ENCODE results near the gene PROCR. TPM values are rescaled to one million over a fixed set of nuclear protein-coding genes. Genes with fewer than 3 reads are reported as not detected.
"Not testable (repeated sequence)": the region's sequence is repeated elsewhere in the genome, so short reads cannot be mapped to it uniquely, and the experiment has no call there.

Gene PROCR
- total RNA-seq, 1 donor from 2014 or later: 50.6 TPM

GRCh38 chr20:35156978-35157377 is 14.9 kb upstream of the PROCR start:
- no peaks in the 10 kb centered on the region for H3K9me3 ChIP-seq (ENCODE audit: control insufficient read depth in 3 of 3, low read length in 3 of 3)

DNA sequence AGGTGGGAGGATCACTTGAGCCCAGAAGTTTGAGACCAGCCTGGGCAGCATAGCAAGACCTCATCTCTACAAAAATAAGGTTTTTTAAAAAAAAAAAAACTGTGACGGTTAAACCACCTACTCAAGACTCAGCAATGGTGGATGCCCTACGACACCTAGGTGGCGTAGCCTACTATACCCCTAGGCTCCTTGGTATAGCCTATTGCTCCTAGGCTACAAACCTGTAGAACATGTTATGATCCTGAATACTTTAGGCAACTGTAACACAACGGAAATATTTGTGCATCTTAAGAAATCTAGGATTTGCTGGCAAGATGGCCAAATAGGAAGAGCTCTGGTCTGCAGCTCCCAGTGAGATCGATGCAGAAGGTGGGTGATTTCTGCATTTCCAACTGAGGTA is 11.5 kb upstream of the PROCR start:
- H3K9ac ChIP-seq (ENCODE audit: low read depth in 1 of 3, low read length in 3 of 3); H3K4me1 ChIP-seq (ENCODE audit: control insufficient read depth in 3 of 3, insufficient read depth in 3 of 3, low read length in 3 of 3); H3K27me3 ChIP-seq (ENCODE audit: control insufficient read depth in 3 of 3, insufficient read depth in 3 of 3, low read length in 3 of 3); H3K36me3 ChIP-seq (ENCODE audit: control insufficient read depth in 3 of 3, insufficient read depth in 3 of 3, low read length in 3 of 3); H3K9me3 ChIP-seq (ENCODE audit: control insufficient read depth in 3 of 3, low read length in 3 of 3); H3K27ac ChIP-seq (ENCODE audit: low read depth, low read length); H3K4me3 ChIP-seq (ENCODE audit: low read length in 3 of 3): not testable (repeated sequence)

More at GRCh38 chr20:35156978-35157377, 14.9 kb upstream of the PROCR start:
- H3K27ac ChIP-seq (ENCODE audit: low read depth, low read length): no peak overlapping the region
- no peak overlapping the region for H3K4me3 ChIP-seq (ENCODE audit: low read length in 3 of 3)
- H3K27me3 ChIP-seq (ENCODE audit: control insufficient read depth in 3 of 3, insufficient read depth in 3 of 3, low read length in 3 of 3): no peaks in the 10 kb centered on the region
- H3K36me3 ChIP-seq (ENCODE audit: control insufficient read depth in 3 of 3, insufficient read depth in 3 of 3, low read length in 3 of 3): no peaks in the 10 kb centered on the region
- no peaks in the 10 kb centered on the region for H3K4me1 ChIP-seq (ENCODE audit: control insufficient read depth in 3 of 3, insufficient read depth in 3 of 3, low read length in 3 of 3)
- H3K9ac ChIP-seq (ENCODE audit: low read depth in 1 of 3, low read length in 3 of 3): no peak overlapping the region

DNA sequence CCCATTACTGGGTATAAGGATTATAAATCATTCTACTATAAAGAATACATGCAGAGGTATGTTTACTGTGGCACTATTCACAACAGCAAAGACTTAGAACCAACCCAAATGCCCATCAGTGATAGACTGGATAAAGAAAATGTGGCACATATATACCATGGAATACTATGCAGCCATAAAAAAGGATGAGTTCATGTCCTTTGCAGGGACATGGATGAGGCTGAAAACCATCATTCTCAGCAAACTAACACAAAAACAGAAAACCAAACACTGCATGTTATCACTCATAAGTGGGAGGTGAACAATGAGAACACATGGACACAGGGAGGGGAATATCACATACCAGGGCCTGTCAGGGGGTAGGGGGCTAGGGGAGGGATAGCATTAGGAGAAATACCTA is 7.3 kb upstream of the PROCR start:
- H3K36me3 ChIP-seq (ENCODE audit: control insufficient read depth in 3 of 3, insufficient read depth in 3 of 3, low read length in 3 of 3); H3K27me3 ChIP-seq (ENCODE audit: control insufficient read depth in 3 of 3, insufficient read depth in 3 of 3, low read length in 3 of 3); H3K9ac ChIP-seq (ENCODE audit: low read depth in 1 of 3, low read length in 3 of 3); H3K9me3 ChIP-seq (ENCODE audit: control insufficient read depth in 3 of 3, low read length in 3 of 3); H3K27ac ChIP-seq (ENCODE audit: low read depth, low read length); H3K4me3 ChIP-seq (ENCODE audit: low read length in 3 of 3); H3K4me1 ChIP-seq (ENCODE audit: control insufficient read depth in 3 of 3, insufficient read depth in 3 of 3, low read length in 3 of 3): not testable (repeated sequence)

GRCh38 chr20:35165221-35166185 is 6.4 kb upstream of the PROCR start:
- Histone ChIP-seq H3K27me3 (ENCODE audit: control insufficient read depth in 3 of 3, insufficient read depth in 3 of 3, low read length in 3 of 3) (no peaks in the 10 kb centered on the region), H3K36me3 (ENCODE audit: control insufficient read depth in 3 of 3, insufficient read depth in 3 of 3, low read length in 3 of 3) (no peaks in the 10 kb centered on the region), H3K4me1 (ENCODE audit: control insufficient read depth in 3 of 3, insufficient read depth in 3 of 3, low read length in 3 of 3) (peaks cover 0 to 4% (median 0%) of the 10 kb centered on the region in 3 donors), H3K9ac (ENCODE audit: low read depth in 1 of 3, low read length in 3 of 3) (peak overlapping the region in 1 of 3 donors; percentile 16), H3K27ac (ENCODE audit: low read depth, low read length) (no peak overlapping the region), H3K9me3 (ENCODE audit: control insufficient read depth in 3 of 3, low read length in 3 of 3) (no peaks in the 10 kb centered on the region), H3K4me3 (ENCODE audit: low read length in 3 of 3) (no peak overlapping the region)

DNA sequence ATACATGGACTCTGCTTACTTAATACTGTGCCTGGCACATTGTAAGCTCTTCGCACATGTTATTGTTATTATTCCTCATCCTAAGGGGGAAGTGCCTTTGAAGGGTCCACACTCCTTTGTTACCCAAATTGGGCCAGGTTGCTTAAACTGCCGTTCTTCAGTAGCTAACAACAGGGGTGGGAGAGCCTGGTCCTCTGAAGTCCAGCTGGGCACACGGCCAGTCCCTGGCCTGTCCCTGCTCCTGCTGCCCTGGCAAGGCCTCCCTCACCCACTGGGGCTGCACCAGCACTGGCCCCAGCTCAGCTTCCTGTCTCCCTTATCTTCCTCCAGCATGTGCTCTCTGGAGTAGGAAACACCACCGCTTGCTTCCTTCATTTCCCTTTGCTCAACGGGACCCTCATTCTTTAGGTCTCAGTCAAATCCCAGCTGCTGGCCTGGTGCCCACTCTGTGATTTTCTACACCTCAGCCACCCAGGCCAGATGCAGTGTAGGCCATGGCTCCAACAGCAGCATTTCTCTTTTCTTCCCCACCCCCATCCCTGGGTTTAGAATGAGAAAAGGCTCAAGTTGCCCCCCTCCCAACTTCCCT is 5.5 kb upstream of the PROCR start:
- Histone ChIP-seq H3K4me1 (ENCODE audit: control insufficient read depth in 3 of 3, insufficient read depth in 3 of 3, low read length in 3 of 3) (peaks cover 0 to 4% (median 0%) of the 10 kb centered on the region in 3 donors), H3K27ac (ENCODE audit: low read depth, low read length) (no peak overlapping the region), H3K4me3 (ENCODE audit: low read length in 3 of 3) (no peak overlapping the region), H3K9ac (ENCODE audit: low read depth in 1 of 3, low read length in 3 of 3) (peak overlapping the region in 1 of 3 donors; percentile 16), H3K9me3 (ENCODE audit: control insufficient read depth in 3 of 3, low read length in 3 of 3) (no peaks in the 10 kb centered on the region), H3K36me3 (ENCODE audit: control insufficient read depth in 3 of 3, insufficient read depth in 3 of 3, low read length in 3 of 3) (no peaks in the 10 kb centered on the region), H3K27me3 (ENCODE audit: control insufficient read depth in 3 of 3, insufficient read depth in 3 of 3, low read length in 3 of 3) (no peaks in the 10 kb centered on the region)

- no peak overlapping the region for H3K27ac ChIP-seq (ENCODE audit: low read depth, low read length)
- peaks cover 9 to 11% (median 9%) of the 10 kb centered on the region in 3 donors for H3K4me1 ChIP-seq (ENCODE audit: control insufficient read depth in 3 of 3, insufficient read depth in 3 of 3, low read length in 3 of 3)
- H3K9ac ChIP-seq (ENCODE audit: low read depth in 1 of 3, low read length in 3 of 3): no peak overlapping the region
- H3K9me3 ChIP-seq (ENCODE audit: control insufficient read depth in 3 of 3, low read length in 3 of 3): no peaks in the 10 kb centered on the region
- H3K4me3 ChIP-seq (ENCODE audit: low read length in 3 of 3): no peak overlapping the region
- H3K36me3 ChIP-seq (ENCODE audit: control insufficient read depth in 3 of 3, insufficient read depth in 3 of 3, low read length in 3 of 3): no peaks in the 10 kb centered on the region
- H3K27me3 ChIP-seq (ENCODE audit: control insufficient read depth in 3 of 3, insufficient read depth in 3 of 3, low read length in 3 of 3): no peaks in the 10 kb centered on the region
These were observed 4.1 kb upstream of the PROCR start for GRCh38 chr20:35167787-35168186.

- peaks cover 9 to 13% (median 12%) of the 10 kb centered on the region in 3 donors for H3K4me1 ChIP-seq (ENCODE audit: control insufficient read depth in 3 of 3, insufficient read depth in 3 of 3, low read length in 3 of 3)
- not testable (repeated sequence) for H3K36me3 ChIP-seq (ENCODE audit: control insufficient read depth in 3 of 3, insufficient read depth in 3 of 3, low read length in 3 of 3); H3K27me3 ChIP-seq (ENCODE audit: control insufficient read depth in 3 of 3, insufficient read depth in 3 of 3, low read length in 3 of 3); H3K9ac ChIP-seq (ENCODE audit: low read depth in 1 of 3, low read length in 3 of 3); H3K9me3 ChIP-seq (ENCODE audit: control insufficient read depth in 3 of 3, low read length in 3 of 3); H3K27ac ChIP-seq (ENCODE audit: low read depth, low read length); H3K4me3 ChIP-seq (ENCODE audit: low read length in 3 of 3)
These were observed 3.0 kb upstream of the PROCR start for GRCh38 chr20:35168701-35169409.

- Histone ChIP-seq H3K9me3 (ENCODE audit: control insufficient read depth in 3 of 3, low read length in 3 of 3) (no peaks in the 10 kb centered on the region), H3K27me3 (ENCODE audit: control insufficient read depth in 3 of 3, insufficient read depth in 3 of 3, low read length in 3 of 3) (peaks cover 0 to 6% (median 0%) of the 10 kb centered on the region in 3 donors), H3K27ac (ENCODE audit: low read depth, low read length) (no peak overlapping the region), H3K4me1 (ENCODE audit: control insufficient read depth in 3 of 3, insufficient read depth in 3 of 3, low read length in 3 of 3) (peaks cover 10 to 12% (median 12%) of the 10 kb centered on the region in 3 donors), H3K36me3 (ENCODE audit: control insufficient read depth in 3 of 3, insufficient read depth in 3 of 3, low read length in 3 of 3) (peaks cover 0 to 4% (median 0%) of the 10 kb centered on the region in 3 donors), H3K4me3 (ENCODE audit: low read length in 3 of 3) (peak overlapping the region; percentile 54 to 72 (median 69)), H3K9ac (ENCODE audit: low read depth in 1 of 3, low read length in 3 of 3) (peak overlapping the region in 2 of 3 donors; percentile 64 to 68)
These were observed 477 bp upstream of the PROCR start for GRCh38 chr20:35171438-35171752.

- peak overlapping the region; percentile 47 for H3K27ac ChIP-seq (ENCODE audit: low read depth, low read length)
- peaks cover 0 to 4% (median 0%) of the 10 kb centered on the region in 3 donors for H3K36me3 ChIP-seq (ENCODE audit: control insufficient read depth in 3 of 3, insufficient read depth in 3 of 3, low read length in 3 of 3)
- H3K4me1 ChIP-seq (ENCODE audit: control insufficient read depth in 3 of 3, insufficient read depth in 3 of 3, low read length in 3 of 3): peaks cover 9 to 12% (median 12%) of the 10 kb centered on the region in 3 donors
- H3K9ac ChIP-seq (ENCODE audit: low read depth in 1 of 3, low read length in 3 of 3): peak overlapping the region in 2 of 3 donors; percentile 64 to 68
- no peaks in the 10 kb centered on the region for H3K9me3 ChIP-seq (ENCODE audit: control insufficient read depth in 3 of 3, low read length in 3 of 3)
- H3K4me3 ChIP-seq (ENCODE audit: low read length in 3 of 3): peak overlapping the region; percentile 54 to 72 (median 69)
- H3K27me3 ChIP-seq (ENCODE audit: control insufficient read depth in 3 of 3, insufficient read depth in 3 of 3, low read length in 3 of 3): peaks cover 0 to 6% (median 0%) of the 10 kb centered on the region in 3 donors
These were observed 548 bp downstream of the PROCR start for GRCh38 chr20:35172434-35172806.
